PC-3 (cell line): ENCODE results near the gene ABLIM1. TPM values are rescaled to one million over a fixed set of nuclear protein-coding genes. Genes with fewer than 3 reads are reported as not detected.
A peak's percentile ranks its signal among the peaks of the same experiment; 100 is the strongest.

Experiments used
- ATAC-seq: fragments of 200-7000 bp; cut with Tn5 transposase; 2 replicates; pipeline ENCODE4 v1.9.1; 2020; ENCODE audit warnings: mild to moderate bottlenecking, moderate library complexity
- BruUV-seq: library from RNA; stranded (reverse); fragments of 400-500 nt; replicated peaks from 2 replicates; lab custom pipeline; 2021; lab: Mats Ljungman, UMichigan
- CTCF ChIA-PET: fragments of 300-600 bp; sonication (Branson Sonifier 250); formaldehyde crosslinking; loops from one replicate; lab custom pipeline; 2022; ENCODE audit warnings: antibody characterized with exemption; lab: Charles Lee
- POLR2A ChIA-PET: fragments of 300-600 bp; sonication (Branson Sonifier 250); formaldehyde crosslinking; loops from one replicate; lab custom pipeline; 2022; ENCODE audit warnings: antibody characterized with exemption; ENCODE audit not compliant: unreplicated experiment; lab: Charles Lee
- DNase-seq: peaks from one replicate; pipeline ENCODE4 v3.0.0-alpha.2; 2015
- H2AFZ ChIP-seq: fragments of 300-600 bp; sonication (generic); 2 replicates; pipeline ENCODE4 v1.6.0; 2016; ENCODE audit warnings: antibody characterized with exemption, low read length
- H3F3A ChIP-seq: fragments of 300-600 bp; sonication (generic); one replicate; pipeline ENCODE4 v1.6.0; 2017; ENCODE audit warnings: antibody characterized with exemption, low read length, control low read depth, mild to moderate bottlenecking; ENCODE audit not compliant: unreplicated experiment
- H3K27ac ChIP-seq: fragments of 300-600 bp; sonication (generic); 2 replicates; pipeline ENCODE4 v1.5.1; 2016; ENCODE audit warnings: mild to moderate bottlenecking, low read length
- H3K27me3 ChIP-seq: fragments of 300-600 bp; sonication (generic); 2 replicates; pipeline ENCODE4 v1.6.1; 2016; ENCODE audit warnings: low read length, mixed read lengths
- H3K36me3 ChIP-seq: fragments of 300-600 bp; sonication (generic); 2 replicates; pipeline ENCODE4 v1.6.1; 2016; ENCODE audit warnings: low read depth, mixed run types, low read length, mixed read lengths
- H3K4me1 ChIP-seq: fragments of 300-600 bp; sonication (generic); 2 replicates; pipeline ENCODE4 v1.5.1; 2016; ENCODE audit warnings: low read length; ENCODE audit not compliant: insufficient read depth
- H3K4me2 ChIP-seq: fragments of 300-600 bp; sonication (generic); 2 replicates; pipeline ENCODE4 v1.6.0; 2016; ENCODE audit warnings: low read length
- H3K4me3 ChIP-seq: fragments of 300-600 bp; sonication (generic); 2 replicates; pipeline ENCODE4 v1.5.1; 2016; ENCODE audit warnings: mild to moderate bottlenecking, low read length, mixed read lengths
- H3K79me2 ChIP-seq: fragments of 300-600 bp; sonication (generic); 2 replicates; pipeline ENCODE4 v1.6.1; 2017; ENCODE audit warnings: low read length, mixed read lengths
- H3K9ac ChIP-seq: fragments of 300-600 bp; sonication (generic); 2 replicates; pipeline ENCODE4 v1.6.0; 2016; ENCODE audit warnings: mild to moderate bottlenecking, low read length
- H3K9me2 ChIP-seq: fragments of 300-600 bp; sonication (generic); replicated peaks from 2 replicates; pipeline ENCODE4 v1.6.1; 2016; ENCODE audit warnings: mixed run types, low read length, mixed read lengths
- H3K9me3 ChIP-seq: fragments of 300-600 bp; sonication (generic); 2 replicates; pipeline ENCODE4 v1.6.1; 2016; ENCODE audit warnings: low read length, mixed read lengths
- H4K20me1 ChIP-seq: fragments of 300-600 bp; sonication (generic); 2 replicates; pipeline ENCODE4 v1.6.1; 2016; ENCODE audit warnings: low read length, mixed read lengths
- CTCF ChIP-seq: fragments of 300-600 bp; sonication (generic); conservative IDR thresholded peaks from 2 replicates; pipeline ENCODE4 v1.5.1; 2017; ENCODE audit warnings: antibody characterized with exemption, low read depth, mild to moderate bottlenecking, low read length
- EZH2 ChIP-seq: fragments of 300-600 bp; sonication (generic); IDR thresholded peaks from one replicate; pipeline ENCODE4 v1.6.1; 2017; ENCODE audit warnings: antibody characterized with exemption, mild to moderate bottlenecking, low read length; ENCODE audit not compliant: unreplicated experiment
- EZH2phosphoT487 ChIP-seq: fragments of 300-600 bp; sonication (generic); IDR thresholded peaks from 2 replicates; pipeline ENCODE4 v1.6.1; 2018; ENCODE audit warnings: mild to moderate bottlenecking, antibody characterized with exemption, low read length, borderline replicate concordance
- intact Hi-C: fragments of 100-400 bp; cut with micrococcal nuclease; formaldehyde crosslinking; loops from 2 replicates; pipeline ENCODE4 v1.9.0; 2023
- total RNA-seq: library from RNA; depleted of rRNA; stranded (reverse); fragments of >200 nt; gene quantifications from 2 replicates; pipeline ENCODE4 v1.2.3, GENCODE V29; 2014

ABLIM1 gene
- total RNA-seq, 1 experiment from 2014 or later = 12.3 TPM

- ATAC-seq (no peak), DNase-seq (no peak)
- H3K9me2 ChIP-seq = no peaks in the 10 kb centered on the region
- no peaks in the 10 kb centered on the region for H4K20me1 ChIP-seq
- H3K36me3 ChIP-seq = no peaks in the 10 kb centered on the region; the same call in 1 of the 2 replicates
- H3K4me2 ChIP-seq = no peak overlapping the region
- CTCF ChIA-PET = no interaction called here
- no peak overlapping the region for H2AFZ ChIP-seq
- H3K9me3 ChIP-seq = no peaks in the 10 kb centered on the region
- no peaks in the 10 kb centered on the region for H3F3A ChIP-seq
- TF ChIP-seq EZH2 = no peak
- no peak for TF ChIP-seq EZH2phosphoT487
- no peak for TF ChIP-seq CTCF
- POLR2A ChIA-PET = no interaction called here
- no peak overlapping the region for H3K9ac ChIP-seq
- intact Hi-C loops = no loop called here
- H3K27ac ChIP-seq = no peak overlapping the region
- BruUV-seq = no TSS peak
- no peaks in the 10 kb centered on the region for H3K27me3 ChIP-seq
- H3K79me2 ChIP-seq = no peaks in the 10 kb centered on the region
- H3K4me1 ChIP-seq = no peaks in the 10 kb centered on the region
- H3K4me3 ChIP-seq = no peak overlapping the region
These were observed 217.0 kb downstream of the ABLIM1 start for GRCh38 chr10:114441107-114441506.

- no peaks in the 10 kb centered on the region for H4K20me1 ChIP-seq
- no peaks in the 10 kb centered on the region for H3F3A ChIP-seq
- no peaks in the 10 kb centered on the region for H3K27me3 ChIP-seq
- no peak overlapping the region for H3K9ac ChIP-seq
- H3K4me2 ChIP-seq = no peak overlapping the region
- H3K4me3 ChIP-seq = no peak overlapping the region
- DNase-seq (peak; percentile 55), ATAC-seq (peak; percentile 53)
- H3K27ac ChIP-seq = no peak overlapping the region
- no peaks in the 10 kb centered on the region for H3K79me2 ChIP-seq
- TF ChIP-seq CTCF (peak; percentile 65), EZH2 (no peak)
- intact Hi-C loops = loop anchor here (1.0 kb wide), 1 partner anchor 133 kb away; no protein-coding TSS in a partner anchor
- no peaks in the 10 kb centered on the region for H3K9me3 ChIP-seq
- no peaks in the 10 kb centered on the region; the same call in 1 of the 2 replicates for H3K36me3 ChIP-seq
- POLR2A ChIA-PET = no interaction called here
- H3K4me1 ChIP-seq = no peaks in the 10 kb centered on the region
- H2AFZ ChIP-seq = no peak overlapping the region
- CTCF ChIA-PET = no interaction called here
- H3K9me2 ChIP-seq = no peaks in the 10 kb centered on the region
- BruUV-seq = no TSS peak
These were observed 220.4 kb downstream of the ABLIM1 start for GRCh38 chr10:114437473-114438292.

- Histone ChIP-seq H3K27me3 (no peaks in the 10 kb centered on the region), H3F3A (no peaks in the 10 kb centered on the region), H3K9me2 (no peaks in the 10 kb centered on the region), H3K9me3 (no peaks in the 10 kb centered on the region), H3K4me3 (no peak overlapping the region), H3K36me3 (no peaks in the 10 kb centered on the region; the same call in 1 of the 2 replicates), H4K20me1 (no peaks in the 10 kb centered on the region), H3K9ac (no peak overlapping the region), H3K79me2 (no peaks in the 10 kb centered on the region), H3K27ac (no peak overlapping the region), H3K4me1 (no peaks in the 10 kb centered on the region), H2AFZ (no peak overlapping the region), H3K4me2 (no peak overlapping the region)
- ATAC-seq (no peak), DNase-seq (no peak)
- TF ChIP-seq CTCF = no peak
- TF ChIP-seq EZH2 = no peak
- TF ChIP-seq EZH2phosphoT487 = no peak
- intact Hi-C loops = loop anchor here (1.0 kb wide), 1 partner anchor 133 kb away; no protein-coding TSS in a partner anchor
- POLR2A ChIA-PET = no interaction called here
- CTCF ChIA-PET = no interaction called here
- BruUV-seq = no TSS peak
These were observed 221.1 kb downstream of the ABLIM1 start for GRCh38 chr10:114436941-114437340.
